OCI-LY1 (cell line): ENCODE results near the gene TOM1.

Experiments used
- EZH2 ChIP-seq: fragments of 200-600 bp; sonication (generic), shearing (Covaris generic); IDR thresholded peaks from 2 replicates; pipeline ENCODE4 v1.8.0; 2017; ENCODE audit warnings: borderline replicate concordance, mixed run types, mild to moderate bottlenecking, antibody characterized with exemption, low read length, moderate library complexity, mixed read lengths
- TF ChIP-seq, protein P1 (sequence below): fragments of 200-600 bp; sonication (generic), shearing (Covaris generic); IDR thresholded peaks from 2 replicates; pipeline ENCODE4 v1.5.1; 2017; ENCODE audit warnings: mild to moderate bottlenecking, antibody characterized with exemption, low read length, moderate library complexity, mixed read lengths

DNA sequence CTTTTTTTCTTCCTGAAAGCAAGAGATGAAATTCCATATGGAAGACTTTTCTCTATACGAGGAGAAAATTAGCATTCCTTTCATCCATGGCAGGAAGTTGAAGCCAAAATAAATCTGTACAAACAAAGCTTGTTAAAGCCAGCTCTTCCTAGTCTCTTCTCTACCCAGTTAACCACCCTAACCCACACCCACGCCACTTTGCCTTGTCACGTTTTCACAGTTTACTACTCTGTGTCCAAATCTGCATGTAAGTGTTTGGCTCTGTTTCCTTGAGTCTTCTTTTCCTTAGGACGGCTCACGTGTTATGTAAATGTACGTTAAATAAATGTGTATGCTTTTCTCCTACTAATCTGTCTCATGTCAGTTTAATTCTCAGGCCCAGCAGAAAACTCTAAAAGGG, 74.1 kb downstream of the TOM1 start:
- TF ChIP-seq, protein P1, sequence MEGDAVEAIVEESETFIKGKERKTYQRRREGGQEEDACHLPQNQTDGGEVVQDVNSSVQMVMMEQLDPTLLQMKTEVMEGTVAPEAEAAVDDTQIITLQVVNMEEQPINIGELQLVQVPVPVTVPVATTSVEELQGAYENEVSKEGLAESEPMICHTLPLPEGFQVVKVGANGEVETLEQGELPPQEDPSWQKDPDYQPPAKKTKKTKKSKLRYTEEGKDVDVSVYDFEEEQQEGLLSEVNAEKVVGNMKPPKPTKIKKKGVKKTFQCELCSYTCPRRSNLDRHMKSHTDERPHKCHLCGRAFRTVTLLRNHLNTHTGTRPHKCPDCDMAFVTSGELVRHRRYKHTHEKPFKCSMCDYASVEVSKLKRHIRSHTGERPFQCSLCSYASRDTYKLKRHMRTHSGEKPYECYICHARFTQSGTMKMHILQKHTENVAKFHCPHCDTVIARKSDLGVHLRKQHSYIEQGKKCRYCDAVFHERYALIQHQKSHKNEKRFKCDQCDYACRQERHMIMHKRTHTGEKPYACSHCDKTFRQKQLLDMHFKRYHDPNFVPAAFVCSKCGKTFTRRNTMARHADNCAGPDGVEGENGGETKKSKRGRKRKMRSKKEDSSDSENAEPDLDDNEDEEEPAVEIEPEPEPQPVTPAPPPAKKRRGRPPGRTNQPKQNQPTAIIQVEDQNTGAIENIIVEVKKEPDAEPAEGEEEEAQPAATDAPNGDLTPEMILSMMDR = no peak
- TF ChIP-seq EZH2 = no peak
